22Rv1 (cell line): ENCODE results near the gene PHACTR1.

ENCODE experiments used
- H3K27ac ChIP-seq: fragments of 450-650 bp; 2 replicates; pipeline ENCODE4 v1.5.1; 2017
- ZFX ChIP-seq: fragments of 450-650 bp; IDR thresholded peaks from 2 replicates; pipeline ENCODE4 v1.6.1; 2017; ENCODE audit warnings: antibody characterized with exemption, borderline replicate concordance
- TF ChIP-seq, protein P1 (sequence below): fragments of 450-650 bp; IDR thresholded peaks from 2 replicates; pipeline ENCODE4 v1.5.1; 2017; ENCODE audit warnings: mild to moderate bottlenecking

The PHACTR1 gene

DNA sequence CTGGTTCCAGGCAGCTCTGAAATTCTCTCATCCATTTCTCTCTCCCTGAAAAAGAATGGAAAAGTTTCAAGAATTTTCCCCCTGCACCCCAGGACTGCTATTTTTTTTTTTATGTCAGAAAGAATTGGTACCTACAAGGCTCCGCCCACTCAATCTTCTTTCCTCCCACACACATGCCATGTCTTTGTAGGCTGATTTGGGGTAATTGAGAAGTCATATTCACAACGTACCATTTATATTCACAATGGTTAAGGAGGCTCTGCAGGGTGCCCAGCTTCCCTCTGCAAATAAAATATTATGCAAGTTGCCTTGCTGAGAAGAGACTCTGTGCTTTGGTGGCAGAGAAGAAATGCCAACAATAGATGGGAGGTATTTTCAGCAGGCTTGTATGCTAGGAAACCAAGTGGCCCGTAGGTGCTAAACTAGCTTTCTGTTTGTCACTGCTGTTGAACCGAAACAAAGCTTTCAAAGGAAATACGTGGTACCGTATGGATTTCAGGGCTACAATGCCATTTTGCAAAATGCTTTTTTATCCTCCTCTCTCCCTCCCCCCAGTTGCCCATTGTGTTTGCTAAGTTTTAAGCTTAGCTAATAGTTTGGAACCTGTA is 150.0 kb downstream of the PHACTR1 start:
- no peak overlapping the region for H3K27ac ChIP-seq
- TF ChIP-seq, protein P1, sequence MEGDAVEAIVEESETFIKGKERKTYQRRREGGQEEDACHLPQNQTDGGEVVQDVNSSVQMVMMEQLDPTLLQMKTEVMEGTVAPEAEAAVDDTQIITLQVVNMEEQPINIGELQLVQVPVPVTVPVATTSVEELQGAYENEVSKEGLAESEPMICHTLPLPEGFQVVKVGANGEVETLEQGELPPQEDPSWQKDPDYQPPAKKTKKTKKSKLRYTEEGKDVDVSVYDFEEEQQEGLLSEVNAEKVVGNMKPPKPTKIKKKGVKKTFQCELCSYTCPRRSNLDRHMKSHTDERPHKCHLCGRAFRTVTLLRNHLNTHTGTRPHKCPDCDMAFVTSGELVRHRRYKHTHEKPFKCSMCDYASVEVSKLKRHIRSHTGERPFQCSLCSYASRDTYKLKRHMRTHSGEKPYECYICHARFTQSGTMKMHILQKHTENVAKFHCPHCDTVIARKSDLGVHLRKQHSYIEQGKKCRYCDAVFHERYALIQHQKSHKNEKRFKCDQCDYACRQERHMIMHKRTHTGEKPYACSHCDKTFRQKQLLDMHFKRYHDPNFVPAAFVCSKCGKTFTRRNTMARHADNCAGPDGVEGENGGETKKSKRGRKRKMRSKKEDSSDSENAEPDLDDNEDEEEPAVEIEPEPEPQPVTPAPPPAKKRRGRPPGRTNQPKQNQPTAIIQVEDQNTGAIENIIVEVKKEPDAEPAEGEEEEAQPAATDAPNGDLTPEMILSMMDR, result no peak
- TF ChIP-seq ZFX, result no peak

DNA sequence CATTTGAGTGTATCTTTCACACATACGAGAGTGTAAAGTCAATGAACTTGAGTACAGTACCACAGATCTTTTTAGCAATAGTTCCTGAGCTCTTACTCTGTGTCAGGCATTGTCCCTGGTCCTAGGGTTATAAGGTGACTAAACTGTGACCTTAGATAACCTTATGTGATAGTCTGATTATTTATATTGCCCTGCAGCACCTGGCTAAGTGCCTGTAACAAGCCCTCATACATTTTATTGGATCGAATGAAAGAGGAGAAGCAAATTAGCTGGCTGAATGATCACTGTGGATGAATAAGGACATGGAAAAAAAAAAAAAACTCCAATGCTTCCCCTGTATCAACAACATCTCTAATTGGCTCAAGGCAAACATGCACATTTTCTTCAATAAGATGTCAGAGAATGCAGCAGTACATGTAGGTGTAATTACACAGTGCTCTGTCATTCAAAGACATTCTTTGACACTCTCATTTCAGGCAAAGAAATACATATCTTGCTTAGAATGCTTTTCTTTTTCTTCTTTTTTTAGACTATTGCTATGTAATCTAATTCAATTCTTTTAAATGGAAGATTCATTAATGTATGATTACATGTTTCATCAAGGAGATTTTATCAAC is 153.4 kb downstream of the PHACTR1 start:
- no peak overlapping the region for H3K27ac ChIP-seq
- no peak for TF ChIP-seq ZFX
- TF ChIP-seq, protein P1, result no peak

DNA sequence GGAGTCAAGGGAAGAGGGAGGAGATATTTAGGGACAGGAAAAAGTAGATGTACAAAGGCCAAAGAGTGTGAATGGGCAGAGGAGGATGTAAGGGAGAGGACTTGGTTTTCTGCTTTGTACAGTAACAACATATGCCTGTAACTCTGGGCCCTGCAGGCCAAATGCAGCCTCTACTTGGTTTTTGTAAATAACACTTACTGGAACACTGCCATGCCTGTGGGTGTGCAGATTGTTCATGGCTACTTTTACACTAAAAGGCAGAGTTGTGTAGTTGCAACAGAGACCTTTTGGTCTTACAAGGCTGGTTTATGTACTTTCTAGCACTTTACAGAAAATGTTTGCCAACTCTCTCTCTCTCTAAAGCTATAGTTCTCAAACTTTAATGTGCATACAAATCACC is 157.1 kb downstream of the PHACTR1 start:
- TF ChIP-seq ZFX, result no peak
- TF ChIP-seq, protein P1, result no peak
- H3K27ac ChIP-seq, result no peak overlapping the region

DNA sequence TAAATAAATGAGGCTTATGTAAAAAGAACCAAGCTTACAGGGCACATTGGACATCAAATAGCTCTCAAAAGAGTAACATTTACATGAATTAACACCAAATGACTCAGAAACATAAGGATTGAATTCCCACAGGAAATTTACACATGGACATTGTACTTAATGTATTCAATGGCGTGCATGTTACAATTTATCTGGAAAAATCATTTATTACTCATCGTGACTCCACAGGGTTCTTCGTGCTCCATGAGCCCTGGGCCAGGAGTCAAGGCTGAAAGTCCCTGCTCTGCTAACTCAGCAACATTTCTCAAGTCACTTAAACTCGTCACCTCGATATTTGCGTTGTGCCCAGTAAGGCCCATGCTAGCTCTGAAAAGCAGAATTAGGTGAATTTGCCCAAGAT is 158.5 kb downstream of the PHACTR1 start:
- no peak for TF ChIP-seq ZFX
- TF ChIP-seq, protein P1, result no peak
- H3K27ac ChIP-seq, result no peak overlapping the region

DNA sequence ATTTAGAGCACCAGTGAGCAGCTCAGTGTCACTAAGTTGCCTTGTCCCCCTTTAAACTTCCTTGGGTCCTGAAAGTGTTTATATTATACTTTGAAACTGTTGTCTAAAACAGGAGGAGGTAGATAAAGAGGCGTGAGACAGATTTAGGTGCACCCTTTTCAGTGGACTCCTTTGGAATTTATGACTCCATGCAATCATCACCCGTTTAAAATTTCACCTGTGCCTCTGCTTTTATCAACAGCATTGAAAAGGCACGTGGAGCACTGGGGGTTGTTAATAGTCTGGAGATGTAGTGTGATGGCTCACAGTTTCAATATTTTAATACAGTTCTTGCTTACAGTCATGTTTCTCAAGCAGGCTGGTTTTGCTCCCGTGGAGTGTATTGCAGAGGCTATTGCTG is 162.2 kb downstream of the PHACTR1 start:
- TF ChIP-seq ZFX, result no peak
- TF ChIP-seq, protein P1, result no peak
- no peak overlapping the region for H3K27ac ChIP-seq

DNA sequence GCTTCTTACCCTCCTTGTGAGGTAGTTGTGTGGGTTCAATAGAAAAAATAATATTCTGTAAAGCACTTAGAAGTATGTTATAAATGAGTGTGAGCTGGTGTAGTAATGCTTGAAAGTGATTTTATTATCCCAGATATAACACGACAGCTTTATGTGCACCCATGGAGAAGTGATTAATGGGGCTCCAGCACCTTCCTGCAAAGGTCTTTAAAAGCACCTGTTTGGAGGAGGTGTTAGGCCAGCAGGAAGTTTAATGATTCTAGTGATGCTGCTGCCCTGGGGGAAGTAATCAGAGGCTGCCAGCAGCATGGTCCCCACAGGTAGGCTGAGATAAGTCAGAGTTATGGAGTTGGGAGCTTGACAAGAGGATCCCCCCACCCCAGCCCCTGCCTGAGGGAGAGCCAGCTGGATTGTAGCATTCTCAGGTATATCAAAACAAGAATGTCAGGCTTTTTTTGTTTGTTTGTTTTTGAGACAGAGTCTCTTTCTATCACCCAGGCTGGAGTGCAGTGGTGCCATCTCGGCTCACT is 166.3 kb downstream of the PHACTR1 start:
- no peak overlapping the region for H3K27ac ChIP-seq
- TF ChIP-seq, protein P1, result no peak
- TF ChIP-seq ZFX, result no peak

DNA sequence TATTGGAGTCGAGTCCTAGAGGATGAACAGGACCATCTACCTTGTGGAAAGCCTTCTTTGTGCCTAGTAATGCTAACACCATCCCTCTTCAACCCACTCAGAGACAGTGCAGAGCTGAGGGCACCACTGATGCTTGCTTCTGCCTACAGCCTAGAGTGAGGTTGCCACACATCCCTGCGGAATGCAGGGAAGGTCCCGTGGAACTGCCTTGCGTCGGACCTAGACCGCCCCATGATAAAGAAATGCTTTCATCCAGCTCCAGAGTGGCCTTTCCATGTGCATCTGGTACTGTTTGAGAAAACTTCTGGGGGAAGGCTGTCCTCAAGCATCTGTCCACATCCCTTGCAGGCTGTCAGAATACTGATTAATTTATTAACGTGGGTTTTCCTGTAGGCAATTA is 168.4 kb downstream of the PHACTR1 start:
- no peak overlapping the region for H3K27ac ChIP-seq
- TF ChIP-seq ZFX, result no peak
- TF ChIP-seq, protein P1, result no peak
